ENCODE measurements around the gene OR8B12.

OR8B12 gene, protein sequence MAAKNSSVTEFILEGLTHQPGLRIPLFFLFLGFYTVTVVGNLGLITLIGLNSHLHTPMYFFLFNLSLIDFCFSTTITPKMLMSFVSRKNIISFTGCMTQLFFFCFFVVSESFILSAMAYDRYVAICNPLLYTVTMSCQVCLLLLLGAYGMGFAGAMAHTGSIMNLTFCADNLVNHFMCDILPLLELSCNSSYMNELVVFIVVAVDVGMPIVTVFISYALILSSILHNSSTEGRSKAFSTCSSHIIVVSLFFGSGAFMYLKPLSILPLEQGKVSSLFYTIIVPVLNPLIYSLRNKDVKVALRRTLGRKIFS

DNA sequence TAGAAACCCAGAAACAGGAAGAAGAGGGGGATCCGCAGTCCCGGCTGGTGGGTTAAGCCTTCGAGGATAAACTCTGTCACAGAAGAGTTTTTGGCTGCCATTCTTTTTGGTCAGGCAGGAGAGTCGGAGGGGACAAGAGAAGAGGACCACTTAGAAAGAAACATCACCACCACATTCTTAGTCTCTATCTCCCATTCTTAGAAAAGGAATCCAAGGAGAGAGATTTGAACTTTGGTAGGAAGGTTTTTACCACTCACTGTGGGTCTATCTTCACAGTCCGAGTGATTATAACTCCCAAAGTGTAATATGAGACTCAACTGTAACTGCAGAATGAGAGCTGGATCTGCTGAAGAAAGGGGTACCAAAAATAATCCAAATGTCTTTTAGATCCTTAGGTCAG, at the start of gene OR8B12:
Gene OR8B12, minus strand, starts transcription at position 101 of the 400 bp plus-strand sequence. Its CDS starts 0 bp downstream, at position 101.
- no peak for DNase-seq

DNA sequence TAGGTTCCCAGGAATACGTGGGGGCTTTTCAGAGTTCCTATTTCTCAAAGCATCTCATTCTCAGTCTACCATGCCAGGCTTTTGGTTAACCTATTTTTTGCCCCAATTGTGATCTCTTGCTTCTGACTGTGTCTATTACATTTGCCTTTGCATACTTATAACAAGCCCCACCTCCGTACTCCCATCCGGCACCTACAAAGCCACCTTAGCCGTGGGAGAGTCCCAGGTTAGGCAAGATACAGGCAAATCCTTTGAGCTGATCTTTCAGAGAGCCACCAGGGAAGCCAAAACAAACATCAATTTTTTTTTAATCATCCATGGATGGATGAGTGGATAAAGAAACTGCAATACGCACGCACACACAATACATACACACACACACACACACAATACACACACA, 49.2 kb upstream of the OR8B12 start:
- DNase-seq, result no peak

DNA sequence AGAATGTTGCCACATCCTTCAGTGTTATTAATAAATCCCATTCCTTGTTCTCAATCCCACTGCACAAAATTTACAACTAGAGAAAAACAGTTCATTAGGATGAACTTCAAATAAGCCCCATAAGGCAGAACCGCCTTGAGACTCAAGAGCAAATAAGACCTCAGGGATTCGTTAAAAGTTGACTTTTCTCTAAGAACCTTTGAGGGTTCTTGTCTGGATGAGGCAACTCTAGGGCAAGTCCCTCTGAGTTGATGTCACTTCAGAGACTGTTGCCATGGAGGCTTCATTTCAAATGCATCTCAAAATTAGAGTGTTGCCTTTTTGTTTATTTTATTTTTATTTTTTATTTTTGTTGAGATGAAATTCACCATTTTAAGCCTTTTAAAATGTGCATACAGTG, 48.0 kb upstream of the OR8B12 start:
- DNase-seq, result no peak

DNA sequence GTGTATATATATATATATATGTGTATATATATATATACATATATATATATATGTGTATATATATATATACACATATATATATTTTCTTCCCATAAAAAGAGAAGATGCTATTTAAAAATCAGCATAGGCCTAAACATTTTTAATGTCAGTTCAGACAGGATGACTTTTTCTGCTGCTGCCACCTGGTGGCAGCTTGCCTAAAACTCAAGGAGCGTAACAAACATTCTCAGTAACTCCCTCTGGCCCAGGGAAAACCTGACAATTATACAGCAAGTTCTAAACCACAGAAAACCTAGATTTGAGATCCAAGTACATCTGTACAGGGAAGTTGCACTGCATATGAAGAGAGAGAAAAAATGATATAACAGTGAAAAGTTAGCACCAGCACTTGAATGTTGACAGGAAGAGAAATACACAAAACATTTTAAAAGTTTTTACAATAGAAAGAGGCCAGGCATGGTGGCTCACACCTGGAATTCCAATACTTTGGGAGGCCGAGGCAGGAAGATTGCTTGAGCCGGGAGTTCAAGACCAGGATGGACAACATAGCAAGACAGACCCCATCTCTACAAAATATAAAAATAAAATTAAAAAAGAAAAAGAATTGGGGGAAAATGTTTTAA, 42.9 kb upstream of the OR8B12 start:
- peak; percentile 30 for DNase-seq

GRCh38 chr11:124584681-124585372, 41.4 kb upstream of the OR8B12 start:
- DNase-seq, result no peak

- DNase-seq, result no peak
Observed at GRCh38 chr11:124583781-124584180, 40.3 kb upstream of the OR8B12 start.

DNA sequence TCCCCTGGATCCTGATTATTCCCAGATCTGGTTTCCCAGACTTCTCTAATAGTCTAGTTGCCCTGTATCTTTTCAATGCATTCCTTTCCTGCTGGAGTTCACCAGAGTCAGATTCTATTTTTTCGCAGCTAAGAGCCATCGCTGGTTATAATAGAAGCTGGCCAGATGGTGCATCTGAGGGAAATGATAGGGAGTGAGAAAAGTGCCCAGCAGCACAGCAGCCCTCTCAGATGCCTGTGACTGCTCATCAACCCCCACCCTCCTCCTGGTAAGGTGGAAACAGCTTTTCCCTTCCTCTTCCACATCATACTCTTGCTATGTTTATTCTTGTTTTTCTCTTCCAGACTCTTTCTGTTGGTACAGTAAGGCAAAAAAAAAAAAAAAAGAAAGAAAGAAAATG, 39.1 kb upstream of the OR8B12 start:
- DNase-seq, result no peak

- no peak for DNase-seq
Observed at GRCh38 chr11:124581817-124582216, 38.4 kb upstream of the OR8B12 start.

DNA sequence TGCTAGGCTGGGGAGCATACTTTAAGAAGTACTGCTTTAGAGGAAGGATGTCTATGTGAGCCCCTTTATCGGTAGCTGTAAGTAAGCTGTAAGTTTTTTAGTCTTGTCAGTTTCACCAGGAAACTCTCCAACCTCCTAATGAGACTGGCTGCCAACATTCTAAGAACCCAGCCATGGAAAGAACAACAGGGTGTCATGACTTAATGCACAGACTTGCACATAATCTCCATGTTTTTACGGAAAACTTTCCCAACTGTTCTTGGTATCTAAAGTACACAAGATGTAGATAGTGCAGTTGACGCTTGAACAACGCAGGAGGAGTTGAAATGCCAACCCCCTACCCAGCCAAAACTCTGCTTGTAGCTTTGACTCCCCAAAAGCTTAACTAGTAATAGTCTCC, 35.3 kb upstream of the OR8B12 start:
- DNase-seq, result no peak

- DNase-seq, result no peak
Observed at GRCh38 chr11:124577716-124578427, 34.4 kb upstream of the OR8B12 start.

DNA sequence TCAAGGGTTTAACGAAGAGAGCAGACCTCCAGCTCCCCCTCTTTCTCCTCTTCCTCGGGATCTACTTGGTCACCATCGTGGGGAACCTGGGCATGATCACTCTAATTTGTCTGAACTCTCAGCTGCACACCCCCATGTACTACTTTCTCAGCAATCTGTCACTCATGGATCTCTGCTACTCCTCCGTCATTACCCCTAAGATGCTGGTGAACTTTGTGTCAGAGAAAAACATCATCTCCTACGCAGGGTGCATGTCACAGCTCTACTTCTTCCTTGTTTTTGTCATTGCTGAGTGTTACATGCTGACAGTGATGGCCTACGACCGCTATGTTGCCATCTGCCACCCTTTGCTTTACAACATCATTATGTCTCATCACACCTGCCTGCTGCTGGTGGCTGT, 26.7 kb upstream of the OR8B12 start:
- no peak for DNase-seq

DNA sequence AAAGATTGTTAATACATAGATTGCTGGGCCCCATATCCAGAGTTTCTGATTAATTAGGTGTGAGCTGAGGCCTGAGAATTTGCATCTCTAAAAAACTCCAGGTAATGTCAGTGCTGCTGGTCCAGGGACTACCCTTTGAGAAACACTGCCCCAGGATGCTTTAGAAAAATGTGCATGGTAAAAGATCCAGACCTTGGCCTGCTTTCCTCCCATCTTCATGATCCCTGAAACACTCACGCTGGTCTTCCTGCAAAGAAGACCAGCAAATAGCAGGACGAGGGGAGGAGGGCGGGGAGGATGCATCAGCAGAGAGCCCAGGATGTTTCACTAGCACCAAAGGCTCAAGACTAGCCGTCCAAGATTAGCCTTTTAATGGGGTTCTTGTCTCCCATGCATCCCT, 26.2 kb upstream of the OR8B12 start, which contains the start of gene OR8A1:
Gene OR8A1, plus strand, starts transcription at position 301 of the 400 bp plus-strand sequence. CDS start 123 bp downstream, outside the sequence.
- no peak for DNase-seq

- no peak for DNase-seq
Observed at GRCh38 chr11:124556828-124557227, 13.4 kb upstream of the OR8B12 start.

DNA sequence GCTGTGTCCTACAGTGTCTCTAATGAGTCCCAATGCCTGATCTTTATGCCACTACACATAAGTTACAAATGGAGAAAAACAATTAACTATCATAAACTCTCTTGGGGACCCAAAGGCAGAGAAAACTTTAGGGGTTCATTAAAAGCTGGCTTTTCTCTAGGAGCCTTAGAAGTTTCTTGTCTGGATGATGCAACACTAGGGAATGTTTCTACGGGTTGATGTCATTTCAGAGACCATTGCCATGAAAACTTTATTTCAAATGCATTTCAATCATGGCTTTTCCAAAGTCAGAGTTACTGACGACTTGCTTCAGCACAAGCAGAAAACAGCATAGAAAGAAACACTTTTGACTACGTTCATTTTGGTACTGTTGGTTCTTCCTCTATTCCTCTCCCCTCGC, 8.5 kb upstream of the OR8B12 start:
- no peak for DNase-seq

GRCh38 chr11:124551189-124551588, 7.7 kb upstream of the OR8B12 start:
- DNase-seq, result no peak

DNA sequence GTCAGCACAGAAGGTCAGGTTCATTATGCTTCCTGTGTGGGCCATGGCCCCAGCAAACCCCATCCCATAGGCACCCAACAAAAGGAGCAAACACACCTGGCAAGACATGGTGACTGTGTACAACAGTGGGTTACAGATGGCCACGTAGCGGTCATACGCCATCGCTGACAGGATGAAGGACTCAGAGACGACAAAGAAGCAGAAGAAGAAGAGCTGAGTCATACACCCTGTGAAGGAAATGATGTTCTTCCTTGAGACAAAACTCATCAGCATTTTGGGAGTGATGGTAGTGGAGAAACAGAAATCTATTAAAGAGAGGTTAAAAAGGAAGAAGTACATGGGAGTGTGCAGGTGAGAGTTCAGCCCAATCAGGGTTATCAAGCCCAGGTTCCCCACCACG, 309 bp downstream of the OR8B12 start:
- no peak for DNase-seq

- DNase-seq, result no peak
Observed at GRCh38 chr11:124541204-124541603, 2.2 kb downstream of the OR8B12 start.

GRCh38 chr11:124538019-124538418, 5.4 kb downstream of the OR8B12 start:
- no peak for DNase-seq

DNA sequence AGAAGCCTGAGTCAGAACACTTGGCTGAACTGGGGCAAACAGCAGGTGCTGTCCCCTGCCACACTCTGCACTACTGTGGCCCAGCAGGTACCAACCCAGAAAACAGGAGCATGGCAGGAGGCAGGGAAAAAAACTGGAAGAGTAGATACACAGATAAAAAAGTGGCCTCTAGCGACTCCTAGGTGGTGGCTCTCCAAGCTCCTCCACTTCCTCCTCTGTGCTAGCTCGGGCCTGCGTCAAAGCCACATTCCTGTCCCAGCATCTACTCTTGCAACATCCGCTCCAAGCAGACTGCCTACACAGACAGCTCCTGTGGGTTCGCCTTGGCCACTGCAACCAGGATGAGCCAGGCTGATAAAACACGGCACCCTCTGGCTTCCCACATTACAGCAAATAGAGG, 6.9 kb downstream of the OR8B12 start:
- DNase-seq, result no peak

GRCh38 chr11:124535552-124536232, 7.8 kb downstream of the OR8B12 start:
- no peak for DNase-seq

DNA sequence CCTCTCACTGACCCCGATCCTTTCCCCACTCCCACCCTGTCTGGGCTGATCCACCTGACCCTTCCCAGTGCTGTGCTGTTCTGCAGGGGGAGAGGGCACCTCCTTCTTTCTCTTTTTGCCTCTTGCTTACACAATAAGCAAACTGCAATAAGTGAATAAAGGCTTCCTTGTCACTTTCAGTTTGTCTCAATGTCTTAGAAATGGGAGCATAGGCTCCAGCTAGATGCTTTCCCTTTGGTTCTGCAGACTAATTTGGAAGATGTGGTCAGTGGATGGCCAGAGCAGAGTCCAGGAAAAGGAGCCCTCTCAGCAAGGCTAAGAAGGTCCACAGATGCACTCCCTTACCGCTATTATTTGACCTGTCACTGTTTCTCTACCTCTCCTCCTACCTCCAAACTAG, 9.4 kb downstream of the OR8B12 start:
- DNase-seq, result no peak

DNA sequence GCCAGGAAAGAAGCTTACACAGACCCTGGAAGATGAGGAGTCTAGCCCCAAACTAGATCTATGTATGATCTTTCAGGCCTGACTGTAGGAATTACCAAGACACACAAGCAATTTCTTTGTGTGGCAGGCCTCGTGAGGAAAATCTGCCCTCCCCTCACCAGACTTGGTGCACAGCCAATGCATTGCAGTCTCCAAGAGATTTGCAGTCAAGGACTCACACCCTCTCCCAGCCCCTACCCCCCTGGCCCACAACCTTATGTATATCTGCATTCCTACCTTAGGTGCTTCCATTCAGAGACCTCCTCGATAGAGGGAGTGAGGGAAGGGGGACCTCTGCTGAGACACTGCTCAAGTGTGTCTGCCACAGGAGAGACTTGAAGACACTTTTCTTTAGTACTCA, 9.8 kb downstream of the OR8B12 start:
- DNase-seq, result no peak

DNA sequence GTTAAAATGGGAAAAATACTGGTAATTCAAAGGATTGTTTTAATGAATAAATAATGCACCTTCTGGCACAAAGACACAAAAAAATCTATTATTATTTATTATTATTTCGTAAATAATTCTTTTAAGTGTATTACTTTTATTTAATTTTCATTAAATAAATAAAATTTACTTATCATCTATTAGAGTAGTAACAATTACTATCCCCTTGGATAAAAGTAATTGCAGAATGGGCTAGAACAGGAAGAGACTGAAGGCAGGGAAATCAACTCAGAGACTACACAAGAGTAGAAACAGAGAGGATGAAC, 23.0 kb downstream of the OR8B12 start:
- no peak for DNase-seq

Measured in NCI-H2029 treated with DMSO at 0.1 percent for 48 hours (cell line).